Liver (tissue), 3 donors: ENCODE data around the gene PLLP.

Experiments
- CTCF ChIP-seq: fragments of 150-350 bp; IDR thresholded peaks from 2 replicates; pipeline ENCODE4 v1.5.1; 2017; ENCODE audit warnings: improper control_type of control experiment, low read depth, low read length; ENCODE audit not compliant: missing input control
- FOXA1 ChIP-seq: IDR thresholded peaks from 2 replicates; pipeline ENCODE4 v1.6.1; 2016; ENCODE audit warnings: antibody characterized with exemption
- FOXA2 ChIP-seq: IDR thresholded peaks from 2 replicates; pipeline ENCODE4 v1.6.1; 2016; ENCODE audit warnings: antibody characterized with exemption
- GABPA ChIP-seq, 2 donors: IDR thresholded peaks in 1 of 2; conservative IDR thresholded peaks in 1 of 2; 2 replicates each; pipeline ENCODE4 v1.6.1; 2016; ENCODE audit warnings: antibody characterized with exemption in 2 of 2, mild to moderate bottlenecking in 1 of 2, moderate library complexity in 1 of 2
- JUND ChIP-seq, 2 donors: IDR thresholded peaks; 2 replicates each; pipeline ENCODE4 v1.6.1; 2016; ENCODE audit warnings: antibody characterized with exemption in 2 of 2
- MAX ChIP-seq: IDR thresholded peaks from 2 replicates; pipeline ENCODE4 v1.6.1; 2016; ENCODE audit warnings: antibody characterized with exemption
- NR2F2 ChIP-seq: IDR thresholded peaks from 2 replicates; pipeline ENCODE4 v1.6.1; 2016; ENCODE audit warnings: antibody characterized with exemption
- RAD21 ChIP-seq, 2 donors: IDR thresholded peaks; 2 replicates each; pipeline ENCODE4 v1.6.1; 2016; ENCODE audit warnings: antibody characterized with exemption in 2 of 2, mild to moderate bottlenecking in 2 of 2
- REST ChIP-seq: IDR thresholded peaks from 2 replicates; pipeline ENCODE4 v1.6.1; 2016; ENCODE audit warnings: antibody characterized with exemption, mild to moderate bottlenecking
- RXRA ChIP-seq, 2 donors: IDR thresholded peaks; 2 replicates each; pipeline ENCODE4 v1.6.1; 2017 to 2018; ENCODE audit warnings: antibody characterized with exemption in 2 of 2, mild to moderate bottlenecking in 1 of 2
- SP1 ChIP-seq: IDR thresholded peaks from 2 replicates; pipeline ENCODE4 v1.6.1; 2018; ENCODE audit warnings: antibody characterized with exemption, mild to moderate bottlenecking
- TAF1 ChIP-seq: conservative IDR thresholded peaks from 2 replicates; pipeline ENCODE4 v1.6.1; 2016; ENCODE audit warnings: antibody characterized with exemption, mild to moderate bottlenecking
- YY1 ChIP-seq: IDR thresholded peaks from 2 replicates; pipeline ENCODE4 v1.6.1; 2016; ENCODE audit warnings: antibody characterized with exemption, mild to moderate bottlenecking
- TF ChIP-seq, protein P1 (sequence below): IDR thresholded peaks from 2 replicates; pipeline ENCODE4 v1.6.1; 2016; ENCODE audit warnings: antibody characterized with exemption
- donor health status: healthy.
- donor health status: healthy.

DNA sequence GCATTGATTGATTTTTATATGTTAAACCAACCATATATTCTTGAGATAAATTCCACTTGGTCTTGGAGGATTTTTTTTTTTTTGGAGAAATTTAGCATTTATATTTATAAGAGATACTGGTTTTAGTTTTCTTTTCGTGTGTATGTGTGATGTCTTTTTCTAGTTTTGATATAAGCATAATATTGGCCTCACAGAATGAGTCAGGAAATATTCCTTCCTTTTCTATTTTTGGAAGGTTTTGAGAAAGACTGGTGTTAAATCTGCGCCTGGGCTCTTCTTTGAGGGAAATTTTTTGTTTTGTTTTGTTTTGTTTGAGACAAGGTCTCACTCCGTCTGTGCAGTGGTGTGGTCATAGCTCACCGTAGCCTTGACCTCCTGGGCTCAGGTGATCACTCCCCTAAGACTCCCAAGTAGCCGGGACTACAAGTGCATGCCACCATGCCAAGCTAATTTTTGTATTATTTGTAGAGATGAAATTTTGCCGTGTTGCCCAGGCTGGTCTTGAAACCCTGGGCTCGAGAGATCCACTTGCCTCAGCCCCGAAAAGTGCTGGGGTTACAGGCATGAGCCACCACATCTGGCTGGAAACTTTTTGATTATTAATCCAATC is 45.4 kb upstream of the PLLP start:
- TF ChIP-seq CTCF, result no peak
- no peak for TF ChIP-seq REST
- TF ChIP-seq GABPA (IDR thresholded peaks at IDR 0.05 in 1 of 2, conservative IDR thresholded peaks at IDR 0.05 in 1 of 2), result no peak
- no peak for TF ChIP-seq MAX
- no peak for TF ChIP-seq JUND (IDR thresholded peaks at IDR 0.05)
- TF ChIP-seq, protein P1, sequence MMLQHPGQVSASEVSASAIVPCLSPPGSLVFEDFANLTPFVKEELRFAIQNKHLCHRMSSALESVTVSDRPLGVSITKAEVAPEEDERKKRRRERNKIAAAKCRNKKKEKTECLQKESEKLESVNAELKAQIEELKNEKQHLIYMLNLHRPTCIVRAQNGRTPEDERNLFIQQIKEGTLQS, result no peak
- TF ChIP-seq TAF1, result no peak
- no peak for TF ChIP-seq FOXA2
- no peak for TF ChIP-seq SP1
- no peak for TF ChIP-seq RAD21 (IDR thresholded peaks at IDR 0.05)
- TF ChIP-seq YY1, result no peak
- TF ChIP-seq RXRA (IDR thresholded peaks at IDR 0.05), result no peak
- no peak for TF ChIP-seq FOXA1
- TF ChIP-seq NR2F2, result no peak
